GM21526 (cell line): ENCODE results near the gene CACNA1A.

Source experiments
- ATAC-seq: cut with Tn5 transposase; IDR thresholded peaks from one replicate; pipeline ENCODE4 v1.9.1; 2021; ENCODE audit warnings: moderate library complexity; ENCODE audit not compliant: unreplicated experiment, low FRiP score

The CACNA1A gene

GRCh38 chr19:13319526-13319925 lies 186.8 kb downstream of the CACNA1A start:
- no peak for ATAC-seq

DNA sequence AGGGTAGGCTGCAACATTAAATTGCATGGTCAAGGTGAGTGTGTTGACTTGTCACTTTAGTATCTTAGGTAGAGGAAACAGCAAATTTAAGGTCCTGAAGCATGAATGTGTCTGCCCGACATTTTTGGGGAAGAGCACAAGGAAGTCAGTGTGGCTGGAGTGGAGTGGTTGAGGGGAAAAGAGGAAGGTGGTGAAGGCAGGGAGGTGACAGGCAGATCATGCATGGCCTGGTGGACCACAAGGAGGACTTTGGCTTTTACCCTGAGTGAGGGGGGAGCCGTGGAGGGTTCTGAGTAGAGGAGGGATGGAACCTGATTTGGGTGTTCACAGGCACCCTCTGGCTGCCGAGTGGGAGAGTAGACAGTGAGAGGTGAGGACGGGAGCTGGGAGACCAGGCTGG lies 188.1 kb downstream of the CACNA1A start:
- ATAC-seq: no peak

DNA sequence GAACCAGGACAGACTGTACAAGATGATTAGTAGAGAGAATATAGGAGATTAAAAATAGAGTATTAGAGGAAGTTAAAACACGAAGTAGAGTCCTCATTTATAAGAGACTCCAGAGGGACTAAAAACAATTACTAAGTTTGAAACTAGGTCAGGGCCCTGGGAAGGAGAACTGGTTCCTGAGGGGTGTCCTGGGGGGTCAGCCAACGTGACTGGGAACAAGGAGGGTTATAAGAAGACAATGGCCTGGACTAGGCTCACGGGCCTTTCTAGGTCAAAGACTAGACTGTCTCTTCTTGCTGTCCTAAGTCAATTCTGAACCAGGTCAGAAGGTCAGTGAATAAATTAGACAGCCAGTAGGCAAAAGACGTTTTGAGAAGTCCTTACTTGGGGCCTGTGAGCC lies 190.8 kb downstream of the CACNA1A start:
- ATAC-seq: no peak

DNA sequence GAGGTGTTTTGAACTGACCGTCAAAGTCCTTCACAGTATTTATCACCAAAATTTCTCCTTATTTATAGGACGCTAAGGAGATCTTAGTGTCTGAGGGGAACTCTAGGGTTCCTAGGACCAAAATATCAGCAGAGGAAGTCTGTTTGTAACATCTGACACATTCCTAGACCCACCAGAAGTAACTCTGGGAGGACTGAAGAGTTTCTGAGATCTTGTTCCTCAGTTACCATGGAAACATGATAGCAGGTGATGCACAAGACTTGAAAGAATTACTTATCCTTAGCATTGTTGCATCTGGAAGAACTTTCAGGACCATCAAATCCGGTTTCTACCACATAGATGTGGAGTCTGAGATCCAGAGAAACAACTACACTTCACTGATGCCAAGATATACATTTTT lies 191.5 kb downstream of the CACNA1A start:
- ATAC-seq: no peak

DNA sequence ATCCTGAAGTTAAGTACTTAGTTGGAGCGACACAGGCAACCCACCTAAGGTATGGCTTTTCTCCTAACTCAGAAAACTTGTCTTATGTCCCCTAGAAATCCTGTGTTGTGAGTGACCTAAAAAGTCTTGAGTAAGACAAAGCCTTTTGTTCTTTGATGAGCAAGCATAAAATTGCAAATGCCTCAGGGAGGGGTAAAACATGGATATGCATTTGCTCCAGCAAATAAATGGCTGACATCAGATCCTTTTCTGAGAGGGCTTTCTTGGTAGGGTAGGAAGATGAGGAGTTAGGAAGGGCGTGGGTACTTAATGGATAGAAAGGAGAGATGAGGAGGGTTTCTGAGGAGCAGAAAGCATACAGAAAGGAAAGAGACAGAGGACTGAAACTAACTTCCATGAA lies 192.4 kb downstream of the CACNA1A start:
- no peak for ATAC-seq

- ATAC-seq: no peak
Observed at GRCh38 chr19:13309864-13310263, 196.4 kb downstream of the CACNA1A start.

DNA sequence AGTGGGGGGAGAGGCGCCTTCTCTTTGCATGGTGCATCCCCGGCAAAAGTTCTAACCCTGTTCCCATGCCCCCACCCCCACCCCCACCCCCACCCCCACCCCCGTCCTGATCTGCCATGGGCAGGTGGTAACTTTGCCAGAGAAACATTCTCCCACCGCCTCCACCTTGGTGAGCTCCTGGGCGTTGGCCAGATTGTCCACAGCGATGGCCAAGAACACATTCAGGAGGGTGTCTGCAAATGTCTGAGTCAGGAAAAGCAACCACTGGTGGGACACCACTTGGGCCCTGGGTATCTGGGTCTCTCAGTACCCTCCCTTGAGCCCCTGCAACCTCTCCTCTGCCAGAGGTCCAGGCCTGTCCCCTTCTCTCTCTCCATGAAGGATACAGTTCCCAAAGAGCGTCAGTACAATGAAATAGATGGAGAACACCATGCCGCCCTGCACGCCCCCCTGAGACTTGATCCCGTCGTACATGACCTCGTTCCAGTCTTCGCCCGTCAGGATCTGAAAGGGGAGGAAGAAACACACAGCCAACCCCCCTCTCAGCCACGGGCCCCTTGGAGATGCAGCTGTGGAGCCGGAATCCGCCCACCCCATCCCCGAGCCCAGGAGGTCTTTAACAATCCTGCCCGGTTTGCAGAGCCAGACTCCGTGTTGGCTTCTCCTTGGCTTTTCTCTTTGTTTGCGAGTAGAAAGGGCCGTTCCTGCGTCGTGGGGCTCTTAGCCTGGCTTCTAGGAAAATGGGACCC lies 202.7 kb downstream of the CACNA1A start:
- no peak for ATAC-seq

DNA sequence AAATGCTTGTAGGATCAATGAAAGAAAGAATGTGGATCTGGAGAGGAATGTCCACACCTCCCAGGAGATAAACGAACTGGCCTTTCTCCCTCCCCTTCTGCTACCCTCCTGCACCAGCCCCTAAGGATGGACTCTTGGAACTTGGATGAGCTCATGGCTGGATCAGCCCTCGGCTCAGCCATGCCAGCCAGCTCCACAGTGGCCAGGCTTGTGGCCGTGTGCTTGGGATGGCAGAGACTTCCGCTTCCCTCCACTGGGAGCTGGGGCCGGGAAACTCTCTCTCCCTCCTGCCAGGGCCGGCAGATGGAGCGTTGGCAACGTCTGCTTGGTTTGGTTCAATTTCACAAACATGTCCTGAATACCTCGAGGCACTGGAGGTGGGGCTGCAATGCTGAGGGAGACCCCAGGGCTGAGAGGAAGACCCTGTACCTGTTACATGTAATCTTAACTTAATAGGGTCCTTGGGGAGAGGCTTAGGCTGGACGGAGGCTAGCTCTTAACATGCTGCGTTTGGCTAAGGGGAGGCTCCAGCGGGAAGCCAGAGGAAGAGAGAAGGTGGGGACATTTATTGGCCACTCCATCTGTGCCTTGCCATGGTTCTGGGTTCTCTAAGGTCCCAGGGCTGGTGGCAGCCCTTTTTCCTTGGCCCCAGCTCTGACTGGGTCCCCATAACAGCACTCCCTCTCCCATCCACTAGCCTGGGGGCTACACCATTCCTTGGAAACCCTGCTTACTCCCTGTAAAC lies 203.6 kb downstream of the CACNA1A start:
- ATAC-seq: no peak

- ATAC-seq: no peak
Observed at GRCh38 chr19:13301627-13302334, 204.5 kb downstream of the CACNA1A start.

- no peak for ATAC-seq
Observed at GRCh38 chr19:13300421-13301030, 205.8 kb downstream of the CACNA1A start.

- ATAC-seq: no peak
Observed at GRCh38 chr19:13299838-13300237, 206.4 kb downstream of the CACNA1A start.

DNA sequence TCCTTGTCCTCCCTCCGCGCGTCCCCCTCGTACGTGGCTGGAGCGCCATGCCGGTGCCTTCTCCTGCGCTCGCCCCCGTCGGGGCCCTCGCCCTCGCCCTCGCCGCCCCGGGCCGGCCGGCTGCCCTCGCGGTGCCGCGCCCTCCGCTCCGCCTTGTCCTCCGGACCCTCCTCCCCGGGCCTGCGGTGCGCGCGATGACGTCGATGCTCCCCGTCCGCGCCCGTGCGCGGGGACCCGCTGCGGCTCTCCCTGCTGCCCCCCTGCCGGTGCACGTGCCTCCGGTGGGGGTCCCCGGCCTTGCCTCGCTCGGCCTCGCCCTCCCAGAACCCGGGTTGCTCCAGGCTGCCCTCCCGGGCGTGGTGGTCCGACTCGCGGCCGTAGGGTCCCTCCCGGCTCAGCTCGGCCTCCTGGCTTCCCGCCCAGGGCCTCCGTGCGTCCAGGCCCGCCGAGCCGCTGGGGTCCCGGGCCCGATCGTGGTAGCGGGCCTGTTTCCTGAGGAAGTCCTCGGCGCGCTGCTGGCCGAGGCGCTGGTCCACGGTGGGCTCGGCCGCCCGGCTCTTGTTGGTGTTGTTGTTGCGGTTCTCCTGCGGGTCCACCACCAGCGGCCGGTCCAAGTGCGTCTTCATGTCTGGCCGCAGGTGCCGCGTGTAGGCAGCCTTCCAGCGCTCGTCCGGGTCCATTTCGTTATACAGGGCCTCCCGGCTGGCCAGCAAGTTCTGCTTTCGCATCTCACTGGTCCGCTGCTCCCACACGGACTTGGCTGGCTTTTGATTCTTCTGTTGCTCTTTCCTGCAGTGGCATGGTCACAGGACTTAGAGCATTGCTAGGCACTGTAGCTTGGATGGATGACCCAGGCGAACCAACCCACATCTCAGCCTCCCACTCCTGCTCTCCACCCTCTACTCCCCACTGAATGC lies 207.5 kb downstream of the CACNA1A start:
- no peak for ATAC-seq

- ATAC-seq: no peak
Observed at GRCh38 chr19:13297023-13297422, 209.3 kb downstream of the CACNA1A start.

- no peak for ATAC-seq
Observed at GRCh38 chr19:13294812-13295567, 211.3 kb downstream of the CACNA1A start.

GRCh38 chr19:13291913-13292312 lies 214.4 kb downstream of the CACNA1A start:
- ATAC-seq: no peak

DNA sequence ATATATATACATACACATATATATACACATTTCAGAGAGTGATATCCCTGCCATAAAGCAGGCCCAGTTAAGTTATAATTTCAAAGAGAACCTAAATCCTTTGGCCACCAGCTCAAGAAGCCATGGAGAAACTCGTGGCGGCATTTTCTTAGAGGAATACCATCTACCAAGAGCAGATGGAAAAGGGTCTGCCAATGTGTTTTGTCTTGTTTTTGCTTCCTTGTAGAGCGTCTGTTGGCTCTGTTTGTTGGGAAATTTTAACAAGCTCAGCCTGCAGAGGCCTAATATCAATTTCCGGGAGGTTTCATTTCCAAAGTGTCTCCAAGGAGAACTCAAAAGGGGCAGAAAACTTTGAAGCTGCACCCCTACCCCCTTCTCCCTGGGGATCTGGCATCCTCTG lies 215.5 kb downstream of the CACNA1A start:
- no peak for ATAC-seq

- ATAC-seq: no peak
Observed at GRCh38 chr19:13289295-13289694, 217.0 kb downstream of the CACNA1A start.

GRCh38 chr19:13286195-13286985 lies 219.9 kb downstream of the CACNA1A start:
- no peak for ATAC-seq
